Liver (tissue), 9 donors: Measurements from ENCODE around the gene CAMKMT. TPM values are rescaled to one million over a fixed set of nuclear protein-coding genes. Genes with fewer than 3 reads are reported as not detected.
A peak's percentile ranks its signal among the peaks of the same experiment; 100 is the strongest.

Source experiments
- DNase-seq: peaks from one replicate; pipeline ENCODE4 v3.0.0-alpha.2; 2017; ENCODE audit warnings: low spot score
- H3K27ac ChIP-seq, 2 donors: one replicate each; pipeline ENCODE4 v1.7.0; 2013; ENCODE audit warnings: inconsistent platforms in 2 of 2, low read length in 2 of 2, control low read depth in 1 of 2, low read depth in 1 of 2, mild to moderate bottlenecking in 1 of 2
- H3K27me3 ChIP-seq, 4 donors: one replicate each; pipeline versions ENCODE4 v1.6.1 to v1.7.0; 2013; ENCODE audit warnings: low read length in 3 of 4, inconsistent platforms in 1 of 4, mild to moderate bottlenecking in 1 of 4, moderate library complexity in 1 of 4; ENCODE audit not compliant: control insufficient read depth in 4 of 4, insufficient read depth in 4 of 4
- H3K36me3 ChIP-seq, 4 donors: one replicate each; pipeline versions ENCODE4 v1.6.1 to v1.7.0; 2013; ENCODE audit warnings: low read length in 3 of 4, mild to moderate bottlenecking in 3 of 4, low read depth in 1 of 4, moderate library complexity in 1 of 4; ENCODE audit not compliant: control insufficient read depth in 4 of 4, insufficient read depth in 3 of 4
- H3K4me1 ChIP-seq, 4 donors: one replicate each; pipeline versions ENCODE4 v1.6.1 to v1.7.0; 2013; ENCODE audit warnings: low read length in 3 of 4, mild to moderate bottlenecking in 3 of 4, moderate library complexity in 1 of 4; ENCODE audit not compliant: control insufficient read depth in 4 of 4, insufficient read depth in 4 of 4
- H3K4me3 ChIP-seq, 3 donors: one replicate each; pipeline versions ENCODE4 v1.6.1 to v1.7.0; 2013; ENCODE audit warnings: low read length in 3 of 3, control low read depth in 1 of 3, low read depth in 1 of 3, mild to moderate bottlenecking in 1 of 3
- H3K9ac ChIP-seq, 2 donors: one replicate each; pipeline ENCODE4 v1.7.0; 2013; ENCODE audit warnings: low read length in 2 of 2, mild to moderate bottlenecking in 2 of 2, moderate library complexity in 2 of 2, control low read depth in 1 of 2, low read depth in 1 of 2
- H3K9me3 ChIP-seq, 4 donors: one replicate each; pipeline versions ENCODE4 v1.6.1 to v1.7.0; 2013; ENCODE audit warnings: low read length in 3 of 4; ENCODE audit not compliant: control insufficient read depth in 4 of 4
- ATF3 ChIP-seq: IDR thresholded peaks from 2 replicates; pipeline ENCODE4 v1.6.1; 2016; ENCODE audit warnings: antibody characterized with exemption
- EGR1 ChIP-seq, 2 donors: IDR thresholded peaks; 2 replicates each; pipeline ENCODE4 v1.6.1; 2016 to 2018; ENCODE audit warnings: antibody characterized with exemption in 2 of 2, low read depth in 2 of 2
- FOXA1 ChIP-seq: IDR thresholded peaks from 2 replicates; pipeline ENCODE4 v1.6.1; 2016; ENCODE audit warnings: antibody characterized with exemption
- FOXA2 ChIP-seq: IDR thresholded peaks from 2 replicates; pipeline ENCODE4 v1.6.1; 2016; ENCODE audit warnings: antibody characterized with exemption
- GABPA ChIP-seq, 2 donors: IDR thresholded peaks in 1 of 2; conservative IDR thresholded peaks in 1 of 2; 2 replicates each; pipeline ENCODE4 v1.6.1; 2016; ENCODE audit warnings: antibody characterized with exemption in 2 of 2, mild to moderate bottlenecking in 1 of 2, moderate library complexity in 1 of 2
- HNF4A ChIP-seq, 2 donors: conservative IDR thresholded peaks; 2 replicates each; pipeline ENCODE4 v1.6.1; 2016; ENCODE audit warnings: antibody characterized with exemption in 2 of 2, mild to moderate bottlenecking in 2 of 2
- HNF4G ChIP-seq: IDR thresholded peaks from 2 replicates; pipeline ENCODE4 v1.6.1; 2016; ENCODE audit warnings: antibody characterized with exemption
- JUND ChIP-seq, 2 donors: IDR thresholded peaks; 2 replicates each; pipeline ENCODE4 v1.6.1; 2016; ENCODE audit warnings: antibody characterized with exemption in 2 of 2
- NR2F2 ChIP-seq: IDR thresholded peaks from 2 replicates; pipeline ENCODE4 v1.6.1; 2016; ENCODE audit warnings: antibody characterized with exemption
- RAD21 ChIP-seq, 2 donors: IDR thresholded peaks; 2 replicates each; pipeline ENCODE4 v1.6.1; 2016; ENCODE audit warnings: antibody characterized with exemption in 2 of 2, mild to moderate bottlenecking in 2 of 2
- REST ChIP-seq: IDR thresholded peaks from 2 replicates; pipeline ENCODE4 v1.6.1; 2016; ENCODE audit warnings: antibody characterized with exemption, mild to moderate bottlenecking
- RXRA ChIP-seq, 2 donors: IDR thresholded peaks; 2 replicates each; pipeline ENCODE4 v1.6.1; 2017 to 2018; ENCODE audit warnings: antibody characterized with exemption in 2 of 2, mild to moderate bottlenecking in 1 of 2
- SP1 ChIP-seq: IDR thresholded peaks from 2 replicates; pipeline ENCODE4 v1.6.1; 2018; ENCODE audit warnings: antibody characterized with exemption, mild to moderate bottlenecking
- TAF1 ChIP-seq: conservative IDR thresholded peaks from 2 replicates; pipeline ENCODE4 v1.6.1; 2016; ENCODE audit warnings: antibody characterized with exemption, mild to moderate bottlenecking
- YY1 ChIP-seq: IDR thresholded peaks from 2 replicates; pipeline ENCODE4 v1.6.1; 2016; ENCODE audit warnings: antibody characterized with exemption, mild to moderate bottlenecking
- WGBS: extraction: QIAGEN DNeasy Blood & Tissue Kit; methylation state at CpG from one replicate; pipeline ENCODE4 v1.1.7; 2013; 5-methylcytosine and 5-hydroxymethylcytosine counted together
- polyA plus RNA-seq, 2 donors: library from polyadenylated mRNA; stranded (reverse) in 1 of 2; unstranded in 1 of 2; fragments of 200-250 nt in 1 of 2; fragments of >200 nt in 1 of 2; fragmentation: Nextera tagmentation in 1 of 2; extraction: Ambion mirVana in 1 of 2; gene quantifications; one replicate each; pipeline versions ENCODE4 v1.2.1 to v1.2.3, GENCODE V29; 2013 to 2015
- total RNA-seq, 2 donors: library from RNA; depleted of rRNA; stranded (reverse); fragments of >200 nt; gene quantifications; one replicate each; pipeline ENCODE4 v1.2.3, GENCODE V29; 2014
- TF ChIP-seq, protein P1 (sequence below): fragments of 150-350 bp; IDR thresholded peaks from 2 replicates; pipeline ENCODE4 v1.5.1; 2017; ENCODE audit warnings: improper control_type of control experiment, low read depth, low read length; ENCODE audit not compliant: missing input control
- TF ChIP-seq, protein P2 (sequence below): IDR thresholded peaks from 2 replicates; pipeline ENCODE4 v1.6.1; 2016; ENCODE audit warnings: antibody characterized with exemption
- donor health status: healthy.
- donor health status: healthy.
- donor health status: healthy.
- donor health status: healthy.
- donor health status: healthy.

Gene CAMKMT
- total and polyA plus RNA-seq, 4 donors, result 1.5 to 12.7 (median 7.1) TPM

- Histone ChIP-seq H3K9me3 (peaks cover 0 to 4% (median 0%) of the 10 kb centered on the region in 4 donors), H3K9ac (no peak overlapping the region), H3K27me3 (no peaks in the 10 kb centered on the region), H3K27ac (no peak overlapping the region), H3K36me3 (no peaks in the 10 kb centered on the region), H3K4me3 (no peak overlapping the region), H3K4me1 (peaks cover 0 to 16% (median 4%) of the 10 kb centered on the region in 4 donors)
- TF ChIP-seq, protein P1, sequence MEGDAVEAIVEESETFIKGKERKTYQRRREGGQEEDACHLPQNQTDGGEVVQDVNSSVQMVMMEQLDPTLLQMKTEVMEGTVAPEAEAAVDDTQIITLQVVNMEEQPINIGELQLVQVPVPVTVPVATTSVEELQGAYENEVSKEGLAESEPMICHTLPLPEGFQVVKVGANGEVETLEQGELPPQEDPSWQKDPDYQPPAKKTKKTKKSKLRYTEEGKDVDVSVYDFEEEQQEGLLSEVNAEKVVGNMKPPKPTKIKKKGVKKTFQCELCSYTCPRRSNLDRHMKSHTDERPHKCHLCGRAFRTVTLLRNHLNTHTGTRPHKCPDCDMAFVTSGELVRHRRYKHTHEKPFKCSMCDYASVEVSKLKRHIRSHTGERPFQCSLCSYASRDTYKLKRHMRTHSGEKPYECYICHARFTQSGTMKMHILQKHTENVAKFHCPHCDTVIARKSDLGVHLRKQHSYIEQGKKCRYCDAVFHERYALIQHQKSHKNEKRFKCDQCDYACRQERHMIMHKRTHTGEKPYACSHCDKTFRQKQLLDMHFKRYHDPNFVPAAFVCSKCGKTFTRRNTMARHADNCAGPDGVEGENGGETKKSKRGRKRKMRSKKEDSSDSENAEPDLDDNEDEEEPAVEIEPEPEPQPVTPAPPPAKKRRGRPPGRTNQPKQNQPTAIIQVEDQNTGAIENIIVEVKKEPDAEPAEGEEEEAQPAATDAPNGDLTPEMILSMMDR, result no peak
- TF ChIP-seq GABPA (IDR thresholded peaks at IDR 0.05 in 1 of 2, conservative IDR thresholded peaks at IDR 0.05 in 1 of 2) (no peak), RAD21 (IDR thresholded peaks at IDR 0.05) (no peak), REST (no peak), ATF3 (no peak), SP1 (no peak), HNF4G (no peak), TAF1 (no peak), FOXA2 (no peak), RXRA (IDR thresholded peaks at IDR 0.05) (no peak), YY1 (no peak), NR2F2 (no peak), FOXA1 (no peak), EGR1 (IDR thresholded peaks at IDR 0.05; ENCODE audit: low read depth in 2 of 2) (no peak), HNF4A (conservative IDR thresholded peaks at IDR 0.05) (no peak), JUND (IDR thresholded peaks at IDR 0.05) (no peak)
- TF ChIP-seq, protein P2, sequence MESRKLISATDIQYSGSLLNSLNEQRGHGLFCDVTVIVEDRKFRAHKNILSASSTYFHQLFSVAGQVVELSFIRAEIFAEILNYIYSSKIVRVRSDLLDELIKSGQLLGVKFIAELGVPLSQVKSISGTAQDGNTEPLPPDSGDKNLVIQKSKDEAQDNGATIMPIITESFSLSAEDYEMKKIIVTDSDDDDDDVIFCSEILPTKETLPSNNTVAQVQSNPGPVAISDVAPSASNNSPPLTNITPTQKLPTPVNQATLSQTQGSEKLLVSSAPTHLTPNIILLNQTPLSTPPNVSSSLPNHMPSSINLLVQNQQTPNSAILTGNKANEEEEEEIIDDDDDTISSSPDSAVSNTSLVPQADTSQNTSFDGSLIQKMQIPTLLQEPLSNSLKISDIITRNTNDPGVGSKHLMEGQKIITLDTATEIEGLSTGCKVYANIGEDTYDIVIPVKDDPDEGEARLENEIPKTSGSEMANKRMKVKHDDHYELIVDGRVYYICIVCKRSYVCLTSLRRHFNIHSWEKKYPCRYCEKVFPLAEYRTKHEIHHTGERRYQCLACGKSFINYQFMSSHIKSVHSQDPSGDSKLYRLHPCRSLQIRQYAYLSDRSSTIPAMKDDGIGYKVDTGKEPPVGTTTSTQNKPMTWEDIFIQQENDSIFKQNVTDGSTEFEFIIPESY, result no peak
- WGBS, result 91% methylated on average over 3 of the region's 3 CpGs
- no peak for DNase-seq
These were observed 88.3 kb downstream of the CAMKMT start for GRCh38 chr2:44450082-44450481.

- Histone ChIP-seq H3K4me1 (peaks cover 0 to 16% (median 4%) of the 10 kb centered on the region in 4 donors), H3K27me3 (no peaks in the 10 kb centered on the region), H3K27ac (no peak overlapping the region), H3K36me3 (no peaks in the 10 kb centered on the region), H3K4me3 (no peak overlapping the region), H3K9me3 (no peaks in the 10 kb centered on the region), H3K9ac (peak overlapping the region in 1 of 2 donors; percentile 41)
- no peak for TF ChIP-seq NR2F2
- TF ChIP-seq YY1, result peak; percentile 17
- TF ChIP-seq JUND (IDR thresholded peaks at IDR 0.05), result no peak
- DNase-seq, result no peak
These were observed 89.1 kb downstream of the CAMKMT start for GRCh38 chr2:44450806-44451205.
